ENCODE results near the gene CLIP3. TPM values are rescaled to one million over a fixed set of nuclear protein-coding genes. Genes with fewer than 3 reads are reported as not detected.

The CLIP3 gene
- total and polyA plus RNA-seq, 2 of the 13 experiments (the other 11 are each of a cell fraction or from before 2014, with no cell fraction given), result 0.15 to 1.2 TPM

DNA sequence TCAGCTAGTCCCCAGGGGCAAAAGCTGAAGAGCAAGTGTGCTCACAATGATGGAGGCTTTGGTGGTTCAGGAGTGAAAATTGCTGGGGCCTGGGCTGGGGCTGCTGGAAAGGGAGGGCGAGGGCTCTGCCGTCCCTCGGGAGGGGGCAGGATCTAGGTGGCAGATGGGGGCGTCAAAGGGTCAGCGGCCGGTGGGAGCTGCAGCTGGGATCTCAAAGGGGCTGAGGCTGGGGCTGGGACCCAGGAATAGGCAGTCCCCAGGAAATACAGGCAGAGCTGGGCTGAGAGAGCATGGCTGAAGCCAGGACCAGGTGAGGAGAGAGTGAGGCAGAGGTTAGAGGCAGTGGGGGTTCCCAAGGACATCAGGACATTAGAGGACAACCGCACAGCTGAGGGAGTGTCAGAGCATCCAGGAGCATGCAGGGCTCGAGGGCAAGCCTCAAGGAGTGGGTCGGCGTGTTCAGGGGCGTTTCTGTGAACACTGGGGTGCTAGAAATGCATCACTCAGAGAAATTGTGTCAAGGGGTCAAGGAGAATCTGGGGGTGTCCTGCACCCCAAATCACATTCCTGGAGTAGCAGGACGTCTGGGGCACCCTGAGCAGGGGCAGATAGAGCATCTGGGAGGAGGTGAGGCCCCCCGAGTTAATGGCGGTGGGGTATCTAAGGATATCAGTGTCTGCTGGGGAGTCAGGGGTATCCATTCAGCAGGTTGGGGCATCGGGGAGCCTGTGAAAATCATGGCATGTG lies 22.9 kb downstream of the CLIP3 start:
- Histone ChIP-seq H3K36me3 (replicated peaks in 1 of 2; ENCODE audit: control insufficient read depth in 1 of 2, insufficient read depth in 2 of 2, low read length in 2 of 2) (no peaks in the 10 kb centered on the region), H2AFZ (ENCODE audit: low read length) (no peak overlapping the region), H3K79me2 (ENCODE audit: insufficient read depth, low read length) (peaks cover 12% of the 10 kb centered on the region), H3K9ac (ENCODE audit: insufficient read depth, low read depth, low read length) (no peak overlapping the region), H3K4me3 (replicated peaks in 1 of 3; ENCODE audit: insufficient read depth in 1 of 3, low read depth in 2 of 3, low read length in 3 of 3) (no peak overlapping the region), H4K20me1 (ENCODE audit: insufficient read depth, low read length) (no peaks in the 10 kb centered on the region), H3K4me2 (ENCODE audit: low read depth, low read length) (no peak overlapping the region), H3K4me1 (ENCODE audit: insufficient read depth, low read length) (peaks cover 46% of the 10 kb centered on the region), H3K27me3 (ENCODE audit: control insufficient read depth in 1 of 2, insufficient read depth in 2 of 2, low read length in 2 of 2) (no peaks in the 10 kb centered on the region; a peak in 1 of 5 replicates), H3K9me3 (ENCODE audit: low read length) (no peaks in the 10 kb centered on the region), H3K27ac (ENCODE audit: extremely low read length, insufficient read depth, low read length) (peak overlapping the region; percentile 18)
- DNase-seq (ENCODE audit: low spot score), result no peak
- no peak for ATAC-seq
- BruUV-seq (replicated peaks), result no TSS peak
- ChIA-PET POLR2A (no interaction called here), CTCF (ENCODE audit: low intra/inter-chr PET ratio, low total read pairs) (no interaction called here)
- 90% methylated on average over 15 of the region's 15 CpGs for WGBS (ENCODE audit: low lambda C conversion rate)
- intact Hi-C loops (cut with micrococcal nuclease; ENCODE audit: unreplicated experiment) (loop anchor here (2.0 kb wide), 1 partner anchor 33 kb away; no protein-coding TSS in a partner anchor), in situ Hi-C loops (cut with HindIII; ENCODE audit: extremely low pct_ligation_motif_present, low pct_unique_long_range_greater_than_20kb) (no loop called here)
- no peak for FAIRE-seq
- TF ChIP-seq, protein P1, sequence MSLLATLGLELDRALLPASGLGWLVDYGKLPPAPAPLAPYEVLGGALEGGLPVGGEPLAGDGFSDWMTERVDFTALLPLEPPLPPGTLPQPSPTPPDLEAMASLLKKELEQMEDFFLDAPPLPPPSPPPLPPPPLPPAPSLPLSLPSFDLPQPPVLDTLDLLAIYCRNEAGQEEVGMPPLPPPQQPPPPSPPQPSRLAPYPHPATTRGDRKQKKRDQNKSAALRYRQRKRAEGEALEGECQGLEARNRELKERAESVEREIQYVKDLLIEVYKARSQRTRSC (CRISPR knock-in tag; IDR thresholded peaks at IDR 0.05; ENCODE audit: low read depth), result no peak
- TF ChIP-seq, protein P2, sequence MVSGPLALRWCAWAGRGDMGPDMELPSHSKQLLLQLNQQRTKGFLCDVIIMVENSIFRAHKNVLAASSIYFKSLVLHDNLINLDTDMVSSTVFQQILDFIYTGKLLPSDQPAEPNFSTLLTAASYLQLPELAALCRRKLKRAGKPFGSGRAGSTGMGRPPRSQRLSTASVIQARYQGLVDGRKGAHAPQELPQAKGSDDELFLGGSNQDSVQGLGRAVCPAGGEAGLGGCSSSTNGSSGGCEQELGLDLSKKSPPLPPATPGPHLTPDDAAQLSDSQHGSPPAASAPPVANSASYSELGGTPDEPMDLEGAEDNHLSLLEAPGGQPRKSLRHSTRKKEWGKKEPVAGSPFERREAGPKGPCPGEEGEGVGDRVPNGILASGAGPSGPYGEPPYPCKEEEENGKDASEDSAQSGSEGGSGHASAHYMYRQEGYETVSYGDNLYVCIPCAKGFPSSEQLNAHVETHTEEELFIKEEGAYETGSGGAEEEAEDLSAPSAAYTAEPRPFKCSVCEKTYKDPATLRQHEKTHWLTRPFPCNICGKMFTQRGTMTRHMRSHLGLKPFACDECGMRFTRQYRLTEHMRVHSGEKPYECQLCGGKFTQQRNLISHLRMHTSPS (CRISPR knock-in tag; IDR thresholded peaks at IDR 0.05; ENCODE audit: low read depth), result no peak
- TF ChIP-seq IKZF4 (CRISPR knock-in tag; IDR thresholded peaks at IDR 0.05; ENCODE audit: borderline replicate concordance, low read depth, not compliant biosample characterization) (no peak), MBNL3 (CRISPR knock-in tag; conservative IDR thresholded peaks at IDR 0.05) (no peak), MZF1 (CRISPR knock-in tag; IDR thresholded peaks at IDR 0.05; ENCODE audit: borderline replicate concordance) (no peak), ARHGAP35 (CRISPR knock-in tag; IDR thresholded peaks at IDR 0.05; ENCODE audit: borderline replicate concordance) (no peak), RXRB (CRISPR knock-in tag; IDR thresholded peaks at IDR 0.05; ENCODE audit: borderline replicate concordance) (no peak), ZFP37 (CRISPR knock-in tag; IDR thresholded peaks at IDR 0.05; ENCODE audit: borderline replicate concordance) (no peak), ZNF746 (CRISPR knock-in tag; IDR thresholded peaks at IDR 0.05) (no peak), NR1H2 (CRISPR knock-in tag; IDR thresholded peaks at IDR 0.05; ENCODE audit: borderline replicate concordance, low read depth) (no peak)
- TF ChIP-seq, protein P3, sequence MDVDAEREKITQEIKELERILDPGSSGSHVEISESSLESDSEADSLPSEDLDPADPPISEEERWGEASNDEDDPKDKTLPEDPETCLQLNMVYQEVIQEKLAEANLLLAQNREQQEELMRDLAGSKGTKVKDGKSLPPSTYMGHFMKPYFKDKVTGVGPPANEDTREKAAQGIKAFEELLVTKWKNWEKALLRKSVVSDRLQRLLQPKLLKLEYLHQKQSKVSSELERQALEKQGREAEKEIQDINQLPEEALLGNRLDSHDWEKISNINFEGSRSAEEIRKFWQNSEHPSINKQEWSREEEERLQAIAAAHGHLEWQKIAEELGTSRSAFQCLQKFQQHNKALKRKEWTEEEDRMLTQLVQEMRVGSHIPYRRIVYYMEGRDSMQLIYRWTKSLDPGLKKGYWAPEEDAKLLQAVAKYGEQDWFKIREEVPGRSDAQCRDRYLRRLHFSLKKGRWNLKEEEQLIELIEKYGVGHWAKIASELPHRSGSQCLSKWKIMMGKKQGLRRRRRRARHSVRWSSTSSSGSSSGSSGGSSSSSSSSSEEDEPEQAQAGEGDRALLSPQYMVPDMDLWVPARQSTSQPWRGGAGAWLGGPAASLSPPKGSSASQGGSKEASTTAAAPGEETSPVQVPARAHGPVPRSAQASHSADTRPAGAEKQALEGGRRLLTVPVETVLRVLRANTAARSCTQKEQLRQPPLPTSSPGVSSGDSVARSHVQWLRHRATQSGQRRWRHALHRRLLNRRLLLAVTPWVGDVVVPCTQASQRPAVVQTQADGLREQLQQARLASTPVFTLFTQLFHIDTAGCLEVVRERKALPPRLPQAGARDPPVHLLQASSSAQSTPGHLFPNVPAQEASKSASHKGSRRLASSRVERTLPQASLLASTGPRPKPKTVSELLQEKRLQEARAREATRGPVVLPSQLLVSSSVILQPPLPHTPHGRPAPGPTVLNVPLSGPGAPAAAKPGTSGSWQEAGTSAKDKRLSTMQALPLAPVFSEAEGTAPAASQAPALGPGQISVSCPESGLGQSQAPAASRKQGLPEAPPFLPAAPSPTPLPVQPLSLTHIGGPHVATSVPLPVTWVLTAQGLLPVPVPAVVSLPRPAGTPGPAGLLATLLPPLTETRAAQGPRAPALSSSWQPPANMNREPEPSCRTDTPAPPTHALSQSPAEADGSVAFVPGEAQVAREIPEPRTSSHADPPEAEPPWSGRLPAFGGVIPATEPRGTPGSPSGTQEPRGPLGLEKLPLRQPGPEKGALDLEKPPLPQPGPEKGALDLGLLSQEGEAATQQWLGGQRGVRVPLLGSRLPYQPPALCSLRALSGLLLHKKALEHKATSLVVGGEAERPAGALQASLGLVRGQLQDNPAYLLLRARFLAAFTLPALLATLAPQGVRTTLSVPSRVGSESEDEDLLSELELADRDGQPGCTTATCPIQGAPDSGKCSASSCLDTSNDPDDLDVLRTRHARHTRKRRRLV (CRISPR knock-in tag; IDR thresholded peaks at IDR 0.05), result no peak
- TF ChIP-seq, protein P4, sequence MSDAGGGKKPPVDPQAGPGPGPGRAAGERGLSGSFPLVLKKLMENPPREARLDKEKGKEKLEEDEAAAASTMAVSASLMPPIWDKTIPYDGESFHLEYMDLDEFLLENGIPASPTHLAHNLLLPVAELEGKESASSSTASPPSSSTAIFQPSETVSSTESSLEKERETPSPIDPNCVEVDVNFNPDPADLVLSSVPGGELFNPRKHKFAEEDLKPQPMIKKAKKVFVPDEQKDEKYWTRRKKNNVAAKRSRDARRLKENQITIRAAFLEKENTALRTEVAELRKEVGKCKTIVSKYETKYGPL (CRISPR knock-in tag; IDR thresholded peaks at IDR 0.05), result no peak

Data from HepG2 (cell line).